LHCN-M2 (cell line): ENCODE data around the gene PNKP. TPM values are rescaled to one million over a fixed set of nuclear protein-coding genes. Genes with fewer than 3 reads are reported as not detected.
A peak's percentile ranks its signal among the peaks of the same experiment; 100 is the strongest.

ENCODE experiments used
- DNase-seq: peaks from one replicate; pipeline ENCODE4 v3.0.0-alpha.2; 2012; ENCODE audit warnings: low read depth
- total RNA-seq: library from RNA; depleted of rRNA; stranded (reverse); fragments of >200 nt; gene quantifications from 2 replicates; pipeline ENCODE4 v1.2.3, GENCODE V29; 2014

The PNKP gene
- total RNA-seq, 1 experiment from 2014 or later, result 51.3 TPM

DNA sequence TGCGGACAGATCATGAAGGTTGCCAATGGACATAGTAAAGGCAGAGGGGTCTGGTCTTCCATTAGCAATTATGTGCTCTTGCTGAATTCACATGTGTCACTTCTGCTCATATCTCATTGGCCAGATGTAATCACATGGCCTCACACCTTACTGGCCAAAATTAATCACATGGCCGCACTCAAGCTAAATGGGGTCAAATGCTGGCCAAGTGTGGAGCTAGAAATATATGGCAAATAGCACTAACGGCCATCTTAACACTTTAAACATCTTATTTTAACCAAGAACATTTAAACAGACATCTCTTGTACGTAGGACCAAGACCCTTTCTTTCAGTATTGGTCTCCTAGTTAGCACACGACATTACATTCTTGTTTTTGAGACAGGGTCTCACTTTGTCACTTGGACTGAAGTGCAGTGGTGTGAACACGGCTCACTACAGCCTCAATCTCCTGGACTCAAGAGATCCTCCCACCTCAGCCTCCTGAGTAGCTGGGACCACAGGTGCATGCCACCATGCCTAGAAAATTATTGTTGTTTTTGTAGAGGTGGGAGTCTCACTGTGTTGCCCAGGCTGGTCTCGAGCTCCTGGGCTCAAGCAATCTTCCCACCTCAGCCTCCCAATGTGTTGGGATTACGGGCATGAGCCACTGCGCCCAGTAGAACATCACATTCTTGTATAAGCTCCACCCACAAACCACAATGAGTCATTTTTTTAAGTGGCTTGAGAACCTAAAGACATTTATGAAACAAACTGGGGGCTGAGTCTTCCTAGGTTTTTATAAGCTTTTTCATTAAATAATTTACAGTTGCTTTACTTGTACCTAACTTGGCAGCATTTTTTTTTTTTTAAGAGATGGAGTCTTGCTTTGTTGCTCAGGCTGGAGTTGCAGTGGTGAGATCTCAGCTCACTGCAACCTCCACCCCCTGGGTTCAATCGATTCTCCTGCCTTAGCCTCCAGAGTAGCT lies 19.4 kb downstream of the PNKP start:
- peak; percentile 91 for DNase-seq

DNA sequence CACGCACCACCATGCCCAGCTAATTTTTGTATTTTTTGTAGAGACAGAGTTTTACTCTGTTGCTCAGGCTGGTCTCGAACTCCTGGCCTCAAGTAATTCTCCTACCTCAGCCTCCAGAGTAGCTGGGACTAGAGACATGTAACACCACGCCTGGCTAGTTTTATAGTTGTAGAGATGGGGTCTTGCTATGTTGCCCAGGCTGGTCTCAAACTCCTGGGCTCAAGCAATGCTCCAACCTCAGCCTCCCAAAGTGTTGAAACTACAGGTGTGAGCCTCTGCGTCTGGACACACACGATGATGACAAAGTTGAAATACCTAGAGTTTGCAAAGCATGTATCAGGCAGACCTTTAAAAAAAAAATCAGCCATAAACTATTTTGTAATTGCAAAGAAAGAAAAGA lies 21.0 kb downstream of the PNKP start:
- no peak for DNase-seq

DNA sequence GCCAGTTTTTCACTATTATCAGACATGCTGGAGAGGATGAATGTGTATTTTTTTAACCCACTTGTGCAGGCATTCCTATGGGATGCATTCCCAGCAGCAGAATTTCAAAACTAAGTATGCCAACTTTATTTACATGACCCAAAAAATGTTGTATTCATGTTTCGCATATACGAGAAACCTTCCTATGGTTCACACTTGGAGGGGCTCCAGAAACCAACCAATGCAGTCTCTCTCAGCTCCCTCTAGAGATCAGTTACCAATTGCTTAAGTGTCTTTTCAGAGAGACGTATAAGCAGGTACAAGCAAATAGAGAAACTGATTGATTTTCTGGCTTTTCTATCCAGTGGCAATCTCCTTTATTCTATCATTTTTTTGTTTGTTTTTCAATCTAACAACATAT lies 22.0 kb downstream of the PNKP start:
- no peak for DNase-seq

DNA sequence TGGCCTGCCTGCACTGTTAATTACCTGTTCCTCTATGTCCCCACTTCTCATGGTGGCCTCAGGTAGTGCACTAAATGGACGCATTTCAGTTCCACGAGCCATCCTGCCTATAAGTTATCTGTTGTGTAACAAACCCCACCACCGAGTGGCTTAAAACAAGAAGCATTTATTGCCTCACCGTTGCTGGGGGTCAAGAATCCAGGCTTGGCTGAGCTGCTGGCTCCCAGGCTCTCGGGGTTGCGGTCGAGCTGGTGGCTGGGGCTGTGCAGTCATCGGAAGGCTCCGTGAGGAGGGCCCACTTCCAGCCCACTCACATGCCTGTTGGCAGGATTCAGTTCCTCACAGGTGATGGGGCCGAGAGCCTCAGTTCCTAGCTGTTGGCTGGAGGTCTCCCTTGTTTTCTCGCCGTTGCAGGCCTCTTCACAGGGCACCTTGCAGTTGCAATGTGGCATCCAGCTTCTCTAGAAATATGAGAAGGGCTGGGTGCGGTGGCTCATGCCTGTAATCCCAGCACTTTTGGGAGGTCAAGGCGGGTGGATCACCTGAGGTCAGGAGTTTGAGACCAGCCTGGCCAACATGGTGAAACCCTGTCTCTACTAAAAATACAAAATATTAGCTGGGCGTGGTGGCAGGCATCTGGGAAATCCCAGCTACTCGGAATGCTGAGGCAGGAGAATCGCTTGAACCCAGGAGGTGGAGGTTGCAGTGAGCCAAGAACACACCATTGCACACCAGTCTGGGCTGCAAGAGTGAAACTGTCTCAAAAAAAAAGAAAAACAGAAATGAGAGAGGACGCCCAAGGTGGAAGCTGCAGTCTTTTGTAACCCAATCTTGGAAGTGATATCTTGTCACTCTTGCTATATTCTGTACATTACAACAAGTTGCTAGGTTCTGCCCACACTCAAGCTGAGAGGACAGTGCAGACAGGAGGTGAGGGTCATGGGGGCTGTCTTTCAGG lies 23.0 kb downstream of the PNKP start:
- no peak for DNase-seq

DNA sequence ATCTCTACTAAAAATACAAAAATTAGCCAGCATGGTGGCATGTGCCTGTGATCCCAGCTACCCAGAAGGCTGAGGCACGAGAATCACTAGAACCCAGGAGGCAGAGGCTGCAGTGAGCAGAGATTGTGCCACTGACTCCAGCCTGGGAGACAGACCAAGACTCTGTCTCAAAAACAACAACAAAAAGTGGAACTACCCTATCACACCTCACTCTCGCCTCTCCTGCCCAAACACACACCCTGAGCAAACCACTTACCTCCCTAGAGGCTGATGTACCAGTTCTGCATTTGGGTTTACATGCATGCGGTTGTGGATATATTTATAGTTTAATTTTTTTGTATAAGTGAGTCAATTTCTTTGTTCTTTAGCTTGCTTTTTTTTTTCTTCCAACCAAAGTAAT lies 24.1 kb downstream of the PNKP start:
- no peak for DNase-seq

DNA sequence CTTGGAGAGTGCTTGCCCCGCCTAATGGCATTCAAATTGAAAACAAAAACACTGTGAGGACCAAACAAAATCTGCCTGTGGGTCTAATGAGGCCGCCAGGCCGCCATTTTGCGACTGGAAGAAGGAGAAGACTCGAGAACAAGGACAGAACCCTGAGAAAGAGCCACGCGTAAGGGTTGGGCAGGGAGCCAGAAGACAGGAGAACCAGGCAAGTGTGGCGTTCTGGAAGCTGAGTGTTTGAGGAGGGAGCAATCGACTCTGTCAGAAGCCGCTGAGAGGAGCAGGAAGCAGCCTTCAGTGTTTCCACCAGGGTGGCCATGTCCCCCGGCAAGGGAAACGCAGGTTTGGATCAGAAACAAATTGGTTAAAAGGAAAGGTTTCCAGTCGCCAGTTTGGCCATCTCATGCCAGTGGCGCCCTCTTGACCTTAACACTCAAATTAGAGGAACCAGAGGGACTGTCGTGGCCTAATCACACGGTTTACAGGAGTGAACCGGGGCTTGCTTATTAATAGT lies 26.6 kb downstream of the PNKP start:
- no peak for DNase-seq

DNA sequence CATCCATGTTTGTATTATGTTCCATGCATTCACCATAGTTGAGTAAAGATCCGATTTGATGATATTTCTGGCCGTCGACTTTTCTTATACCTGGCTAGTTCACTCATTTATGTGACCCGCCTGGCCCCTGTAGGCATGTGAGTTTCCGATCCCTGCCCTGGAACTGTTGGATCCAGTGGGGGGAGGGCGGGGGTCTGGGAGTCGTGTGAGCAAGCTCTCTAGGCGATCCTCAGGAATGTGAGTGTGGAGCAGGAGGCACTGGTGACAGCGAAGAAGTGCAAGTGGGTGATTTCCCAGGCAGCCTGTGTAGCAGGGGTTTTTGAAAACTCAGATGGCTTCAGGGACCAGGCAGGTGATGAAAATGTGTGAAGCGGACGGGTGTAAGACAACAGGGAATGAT lies 27.1 kb downstream of the PNKP start:
- no peak for DNase-seq

DNA sequence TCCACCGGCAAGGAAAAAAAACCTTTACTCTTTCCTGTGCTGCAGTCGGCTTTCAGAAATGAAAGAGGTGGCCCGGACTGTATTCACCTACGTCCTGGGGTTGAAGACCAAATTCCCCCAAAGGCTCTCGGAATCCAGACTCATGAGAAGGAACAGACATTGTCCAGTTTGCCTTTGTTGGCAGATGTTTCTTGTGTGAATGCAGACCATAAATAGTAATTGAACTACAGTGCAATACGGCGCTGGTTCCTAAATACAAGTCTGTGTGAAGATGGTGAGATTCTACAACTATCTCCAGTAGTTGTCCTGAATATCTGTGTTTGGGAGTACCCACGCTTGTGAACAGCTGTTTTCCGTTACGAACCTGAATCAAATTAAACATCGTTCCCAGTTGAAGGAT lies 27.7 kb downstream of the PNKP start:
- no peak for DNase-seq

DNA sequence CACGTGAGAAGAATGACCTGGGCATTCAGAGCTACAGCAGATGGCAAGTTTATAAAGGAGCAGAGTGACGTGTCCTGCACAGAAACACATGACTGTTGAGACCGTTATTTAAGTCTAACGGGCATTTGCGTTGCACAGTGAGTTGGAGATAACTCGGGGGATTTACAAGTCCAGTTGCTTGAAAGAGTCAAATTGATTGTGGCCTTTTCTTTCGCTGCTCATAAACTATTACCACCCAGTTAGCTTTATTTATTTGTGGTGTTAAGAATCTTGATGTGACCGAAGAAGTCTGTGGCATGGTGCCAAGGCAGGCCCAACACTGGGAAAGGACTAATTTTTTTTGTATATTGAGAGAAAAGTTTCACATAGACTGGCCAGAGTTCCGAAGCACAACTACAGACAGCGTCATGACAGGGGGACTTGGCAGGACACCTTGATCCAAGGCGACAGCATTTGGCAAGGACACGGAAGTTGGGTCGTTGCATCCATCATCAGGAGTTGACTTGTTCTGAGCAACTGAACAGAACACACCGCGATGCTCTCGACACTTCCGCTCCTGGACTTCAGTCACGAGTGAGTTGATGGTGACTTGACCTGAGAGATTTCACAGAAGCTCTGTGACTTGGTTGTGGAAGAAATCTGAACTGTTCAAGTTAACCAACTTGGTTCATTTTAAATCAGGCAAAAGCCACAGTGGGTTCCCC lies 28.3 kb downstream of the PNKP start:
- DNase-seq, result no peak

DNA sequence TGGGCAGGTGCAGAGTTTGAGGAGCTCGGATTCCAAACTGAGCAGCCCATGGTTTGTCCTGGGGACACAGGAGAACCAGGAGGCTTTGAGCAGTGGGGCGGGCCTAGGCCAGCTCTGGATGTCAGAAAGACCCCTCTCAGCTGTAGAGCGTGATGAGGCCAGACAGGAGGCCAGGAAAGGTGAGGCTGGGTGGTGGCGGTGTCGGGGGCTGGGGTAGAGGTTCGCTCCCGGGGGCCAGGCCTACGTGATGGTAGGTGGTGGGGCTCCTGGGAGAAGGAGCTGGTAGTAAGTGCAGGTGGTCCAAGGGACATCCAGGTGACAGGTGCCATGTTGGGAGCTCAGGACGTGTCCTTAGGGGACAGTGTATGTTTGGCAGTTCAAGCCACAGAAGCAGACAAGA lies 30.0 kb downstream of the PNKP start:
- DNase-seq, result no peak

DNA sequence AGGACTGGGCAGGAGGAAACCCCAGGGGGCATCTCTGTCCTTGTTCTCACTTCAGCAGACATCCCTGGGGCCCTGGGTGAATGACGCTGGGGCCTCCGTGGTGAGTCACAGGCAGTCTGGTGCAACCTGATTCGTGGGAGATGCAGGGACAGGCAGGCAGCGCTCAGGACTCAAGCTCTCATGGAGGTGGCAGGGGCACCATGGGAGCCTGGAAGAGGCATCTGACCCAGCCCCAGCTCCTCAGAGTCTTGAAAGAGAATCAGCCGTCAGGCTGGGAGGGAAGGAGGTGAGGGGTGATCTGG lies 30.4 kb downstream of the PNKP start:
- no peak for DNase-seq

DNA sequence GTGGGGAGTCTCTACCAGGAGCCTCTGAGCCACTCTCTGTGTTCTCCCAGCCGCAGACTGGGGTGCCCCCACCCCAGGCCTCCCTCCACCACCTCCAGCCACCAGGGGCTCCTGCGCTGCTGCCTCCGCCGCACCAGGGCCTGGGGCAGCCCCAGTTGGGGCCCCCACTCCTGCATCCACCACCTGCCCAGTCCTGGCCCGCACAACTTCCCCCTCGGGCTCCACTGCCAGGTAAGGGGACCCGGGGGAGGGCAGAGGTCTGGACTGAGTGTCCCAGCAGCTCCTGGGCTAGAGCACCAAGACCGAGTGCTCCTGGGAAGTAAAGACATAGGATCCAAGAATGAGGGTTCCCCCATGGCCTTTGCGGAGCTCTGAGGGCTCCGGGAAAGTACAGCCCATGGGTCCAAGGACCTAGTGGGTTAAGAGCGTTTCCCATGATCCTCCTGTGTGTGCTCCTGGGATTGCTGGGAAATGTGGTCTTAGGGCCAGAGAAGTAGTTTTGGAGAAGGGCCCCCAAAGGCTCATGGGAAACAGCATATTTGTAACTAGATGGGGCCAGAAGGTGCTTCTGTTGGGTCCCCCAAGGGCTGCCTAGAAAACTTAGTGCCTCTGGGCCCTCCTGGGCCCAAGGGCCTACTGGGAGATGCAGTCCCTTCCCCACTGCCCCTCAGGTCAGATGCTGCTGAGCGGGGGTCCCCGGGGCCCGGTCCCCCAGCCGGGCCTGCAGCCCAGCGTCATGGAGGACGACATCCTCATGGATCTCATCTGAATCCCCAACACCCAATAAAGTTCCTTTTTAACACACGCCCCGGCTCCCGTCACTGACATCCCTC lies 31.0 kb downstream of the PNKP start:
- DNase-seq, result no peak

DNA sequence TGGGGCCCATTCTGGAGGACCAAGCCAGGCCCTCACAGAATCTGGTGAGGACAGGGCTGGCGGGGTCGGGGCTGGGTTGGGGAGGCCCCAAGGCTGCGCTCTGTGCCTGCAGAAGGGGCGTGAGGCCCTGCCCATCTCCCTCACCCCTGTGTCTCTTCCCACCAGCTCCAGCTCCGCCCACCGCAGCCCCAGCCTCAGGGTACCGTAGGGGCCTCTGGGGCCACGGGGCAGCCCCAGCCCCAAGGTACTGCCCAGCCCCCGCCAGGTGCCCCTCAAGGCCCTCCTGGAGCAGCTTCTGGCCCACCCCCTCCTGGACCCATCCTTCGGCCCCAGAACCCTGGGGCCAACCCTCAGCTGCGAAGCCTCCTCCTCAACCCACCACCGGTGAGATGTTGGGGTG lies 31.8 kb downstream of the PNKP start:
- DNase-seq, result no peak

DNA sequence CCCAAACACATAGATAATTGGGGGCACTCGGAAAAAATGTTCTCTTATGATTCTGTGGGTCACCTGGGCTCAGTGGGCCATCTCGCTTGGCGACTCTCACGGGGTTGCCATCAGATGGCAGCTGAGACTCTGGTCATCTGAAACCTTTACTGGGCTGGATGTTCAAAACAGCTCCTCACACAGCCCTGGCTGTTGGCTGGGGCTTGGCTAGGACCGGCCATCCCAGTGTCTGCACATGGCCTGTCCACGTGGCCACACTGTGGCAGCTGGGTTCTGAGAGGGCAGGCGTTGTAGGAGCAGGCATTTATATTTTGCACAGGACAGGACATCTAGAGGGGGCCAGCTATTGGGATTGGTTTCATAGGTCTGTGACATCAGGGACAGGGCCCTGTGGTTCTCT lies 33.8 kb downstream of the PNKP start:
- DNase-seq, result no peak

DNA sequence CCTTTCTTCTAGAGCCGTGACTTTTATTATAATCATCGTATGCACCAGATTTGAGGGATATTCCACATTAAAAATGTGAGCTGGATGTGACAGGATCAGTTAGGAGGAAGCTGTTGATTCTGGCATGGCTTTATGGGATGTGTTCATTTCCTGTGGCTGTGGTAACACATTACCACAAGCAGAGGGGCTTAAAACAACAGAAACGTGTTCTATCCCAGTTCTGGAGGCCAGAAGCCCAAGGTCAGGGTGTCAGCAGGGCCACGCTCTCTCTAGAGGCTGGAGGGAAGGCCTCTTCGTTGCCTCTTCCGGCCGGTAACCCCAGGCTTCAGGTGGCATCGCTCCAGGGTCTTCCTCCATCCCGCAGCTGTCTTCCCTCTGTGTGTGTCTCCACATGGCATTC lies 34.8 kb downstream of the PNKP start:
- DNase-seq, result peak; percentile 47

DNA sequence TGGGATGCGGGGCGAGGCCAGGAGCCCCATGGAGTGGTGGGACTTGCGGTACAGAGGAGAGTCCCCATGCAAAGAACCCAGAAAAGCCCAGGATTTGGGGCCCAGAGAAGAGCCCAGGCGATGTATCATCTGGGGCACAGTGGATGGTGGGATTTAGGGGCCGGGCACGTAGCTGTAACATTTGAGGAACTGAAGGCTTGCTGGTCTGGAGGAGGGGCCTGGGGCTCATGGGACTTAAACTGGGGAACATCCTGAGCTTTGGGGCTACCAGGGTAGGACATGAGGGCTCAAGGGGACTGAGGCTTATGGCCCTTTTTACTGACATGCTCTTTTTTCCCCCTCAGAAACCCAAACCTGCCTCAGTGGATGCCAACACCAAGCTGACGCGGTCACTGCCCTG lies 35.8 kb downstream of the PNKP start:
- DNase-seq, result no peak

DNA sequence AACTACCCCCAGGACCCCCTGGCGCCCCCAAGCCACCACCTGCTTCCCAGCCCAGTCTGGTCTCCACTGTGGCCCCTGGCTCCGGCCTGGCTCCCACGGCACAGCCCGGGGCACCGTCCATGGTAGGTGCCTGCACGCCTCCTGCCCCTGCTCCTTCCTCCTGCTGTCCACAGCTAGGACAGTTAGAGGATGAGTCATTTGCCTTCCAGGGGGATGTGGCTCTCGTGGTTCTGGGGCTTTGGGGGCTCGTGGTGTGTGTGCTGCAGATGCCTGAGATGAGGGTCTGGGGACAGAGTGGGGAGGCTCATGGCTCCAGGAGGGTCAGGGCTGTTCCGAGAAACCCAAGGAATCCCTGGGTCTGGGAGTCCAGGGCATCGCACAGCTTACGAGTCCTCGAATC lies 36.6 kb downstream of the PNKP start:
- DNase-seq, result no peak

DNA sequence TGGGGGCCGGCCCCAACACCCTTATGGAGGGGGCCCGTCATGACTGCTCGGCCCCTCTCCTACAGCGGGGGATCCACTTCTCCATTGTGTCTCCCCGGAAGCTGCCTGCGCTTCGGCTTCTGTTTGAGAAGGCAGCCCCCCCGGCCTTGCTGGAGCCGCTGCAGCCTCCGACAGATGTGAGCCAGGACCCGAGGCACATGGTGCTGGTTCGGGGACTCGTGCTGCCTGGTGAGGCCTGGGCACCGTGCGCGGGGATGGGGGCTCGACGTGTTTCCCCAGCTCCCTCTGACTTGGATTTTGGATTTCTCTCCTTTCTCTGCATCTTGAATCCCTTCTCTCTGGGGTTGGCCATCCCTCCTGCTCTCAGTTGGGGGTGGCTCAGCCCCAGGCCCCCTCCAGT lies 37.7 kb downstream of the PNKP start:
- DNase-seq, result no peak

DNA sequence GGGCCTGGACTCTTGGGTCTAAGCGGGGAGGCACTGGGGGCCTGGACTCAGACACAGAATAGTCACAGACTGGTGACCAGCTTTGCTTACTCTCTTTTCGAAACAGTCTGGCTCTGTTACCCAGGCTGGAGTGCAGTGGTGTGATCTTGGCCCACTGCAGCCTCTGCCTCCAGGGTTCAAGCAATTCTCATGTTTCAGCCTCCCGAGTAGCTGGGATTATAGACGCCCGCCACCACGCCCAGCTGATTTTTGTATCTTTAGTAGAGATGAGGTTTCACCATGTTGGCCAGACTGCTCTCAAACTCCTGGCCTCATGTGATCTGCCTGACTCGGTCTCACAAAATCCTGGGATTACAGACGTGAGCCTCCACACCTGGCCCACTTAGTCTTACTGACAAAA lies 38.2 kb downstream of the PNKP start:
- no peak for DNase-seq

DNA sequence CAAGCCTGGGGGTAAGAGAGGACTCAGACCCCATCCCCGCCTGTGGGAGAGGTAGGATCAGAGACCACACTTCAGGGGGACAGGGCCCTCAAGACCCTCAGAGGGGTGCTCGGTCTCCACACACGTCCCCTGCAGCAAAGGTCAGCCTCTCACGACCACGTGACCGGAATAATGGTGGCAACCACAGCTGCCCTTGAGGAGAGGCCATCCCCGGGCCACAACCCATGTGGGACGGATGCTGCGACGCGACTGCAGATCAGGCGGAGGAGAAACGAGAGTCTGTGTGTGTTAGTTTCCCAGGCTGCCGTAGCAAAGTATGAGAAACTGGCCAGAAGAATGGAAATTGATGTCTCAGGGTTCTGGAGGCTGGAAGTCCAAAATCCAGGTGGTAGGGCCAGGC lies 40.3 kb downstream of the PNKP start:
- no peak for DNase-seq

DNA sequence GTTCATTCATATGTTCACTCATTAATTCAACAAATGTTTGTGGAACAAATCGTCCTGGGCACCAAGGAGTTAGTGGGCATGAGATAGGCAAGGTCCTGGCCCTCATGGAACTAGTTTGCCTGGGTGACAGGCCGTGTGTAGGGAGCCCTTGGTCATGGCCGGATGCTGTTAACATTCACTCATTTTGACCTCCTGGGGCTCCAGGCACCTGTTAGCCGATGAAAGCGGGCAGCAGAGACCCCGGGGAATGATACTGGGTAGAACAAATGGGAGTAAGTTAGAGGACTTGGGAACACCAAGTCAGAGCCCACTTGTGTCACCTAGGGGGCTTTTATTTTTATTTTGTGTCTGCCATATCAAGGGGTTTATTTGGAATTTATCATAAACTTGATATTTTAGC lies 42.7 kb downstream of the PNKP start:
- no peak for DNase-seq
